Endodermal cell (in vitro differentiated cells): ENCODE data around the gene C16orf82. TPM values are rescaled to one million over a fixed set of nuclear protein-coding genes. Genes with fewer than 3 reads are reported as not detected.

ENCODE experiments used
- DNase-seq: peaks from one replicate; pipeline ENCODE4 v3.0.0-alpha.2; 2017
- H3K27ac ChIP-seq: 2 replicates; pipeline ENCODE4 v1.5.1; 2013; ENCODE audit warnings: mild to moderate bottlenecking, low read depth, low read length, moderate library complexity
- H3K27me3 ChIP-seq: 2 replicates; pipeline ENCODE4 v1.6.1; 2013; ENCODE audit warnings: mild to moderate bottlenecking, low read length, moderate library complexity; ENCODE audit not compliant: insufficient read depth, control insufficient read depth, poor library complexity, severe bottlenecking
- H3K36me3 ChIP-seq: 2 replicates; pipeline ENCODE4 v1.7.0; 2013; ENCODE audit warnings: mild to moderate bottlenecking, low read length, moderate library complexity; ENCODE audit not compliant: control insufficient read depth, insufficient read depth
- H3K4me1 ChIP-seq: one replicate; pipeline ENCODE4 v1.7.0; 2013; ENCODE audit warnings: low read length; ENCODE audit not compliant: control insufficient read depth, insufficient read depth
- H3K4me3 ChIP-seq: 2 replicates; pipeline ENCODE4 v1.5.1; 2013; ENCODE audit warnings: mild to moderate bottlenecking, low read length, moderate library complexity
- H3K9ac ChIP-seq: 2 replicates; pipeline ENCODE4 v1.6.1; 2013; ENCODE audit warnings: mild to moderate bottlenecking, low read length, moderate library complexity; ENCODE audit not compliant: poor library complexity, severe bottlenecking; ENCODE audit errors: extremely low read depth
- H3K9me3 ChIP-seq: 2 replicates; pipeline ENCODE4 v1.6.1; 2013; ENCODE audit warnings: mild to moderate bottlenecking, low read length, moderate library complexity; ENCODE audit not compliant: control insufficient read depth
- H3K27ac Mint-ChIP-seq: 2 replicates; pipeline ENCODE4 v1.8.0; 2020; ENCODE audit warnings: mixed read lengths
- H3K27me3 Mint-ChIP-seq: 2 replicates; pipeline ENCODE4 v1.8.0; 2021; ENCODE audit warnings: mild to moderate bottlenecking, mixed read lengths; ENCODE audit not compliant: insufficient read depth
- H3K36me3 Mint-ChIP-seq: 2 replicates; pipeline ENCODE4 v1.8.0; 2020; ENCODE audit warnings: low read depth, mixed read lengths
- H3K4me1 Mint-ChIP-seq: 2 replicates; pipeline ENCODE4 v1.8.0; 2020; ENCODE audit warnings: mixed read lengths
- H3K4me3 Mint-ChIP-seq: 2 replicates; pipeline ENCODE4 v1.8.0; 2020; ENCODE audit warnings: mild to moderate bottlenecking, moderate library complexity, mixed read lengths
- H3K9me3 Mint-ChIP-seq: 2 replicates; pipeline ENCODE4 v1.8.0; 2020; ENCODE audit warnings: mild to moderate bottlenecking, mixed read lengths
- CTCF ChIP-seq: fragments of 200-600 bp; sonication (generic); conservative IDR thresholded peaks from 2 replicates; pipeline ENCODE4 v1.5.0; 2021; ENCODE audit warnings: antibody characterized with exemption, mild to moderate bottlenecking
- WGBS, 2 experiments: methylation state at CpG; one replicate each; pipeline versions ENCODE4 v1.1.5 to v1.1.7; 2013; ENCODE audit warnings: missing lambda C conversion rate in 2 of 2, mixed read lengths in 1 of 2; ENCODE audit not compliant: insufficient coverage in 1 of 2, insufficient read length in 1 of 2; 5-methylcytosine and 5-hydroxymethylcytosine counted together
- total RNA-seq, 2 donors: library from RNA; stranded (reverse); fragmentation: NEBNext Ultra II Directional in 1 of 2; extraction: Animal tissue kit (Norgen Biotek cat#: 25700) in 1 of 2; gene quantifications; 2 replicates in 1 of 2; 3 replicates in 1 of 2; pipeline ENCODE4 v1.2.1, GENCODE V29; 2021

C16orf82 gene
- total RNA-seq, 2 donors from 2014 or later: not detected

GRCh38 chr16:27111486-27111885 is 44.8 kb downstream of the C16orf82 start:
- Histone ChIP-seq H3K9me3 (no peaks in the 10 kb centered on the region), H3K27me3 (peaks cover 8% of the 10 kb centered on the region), H3K4me1 (no peaks in the 10 kb centered on the region), H3K4me3 (no peak overlapping the region), H3K36me3 (no peaks in the 10 kb centered on the region), H3K27ac (no peak overlapping the region), H3K9ac (no peak overlapping the region)
- Mint-ChIP-seq H3K27ac (no peak overlapping the region), H3K4me3 (no peak overlapping the region), H3K9me3 (peaks cover 5% of the 10 kb centered on the region), H3K27me3 (peaks cover 38% of the 10 kb centered on the region), H3K4me1 (no peaks in the 10 kb centered on the region), H3K36me3 (no peaks in the 10 kb centered on the region)
- TF ChIP-seq CTCF: no peak
- DNase-seq: no peak
- 70 to 86% methylated on average over 5 to 6 of the region's 7 CpGs for WGBS, 2 experiments

GRCh38 chr16:27112093-27112811 is 45.5 kb downstream of the C16orf82 start:
- WGBS, 2 experiments: 93 to 94% methylated on average over 3 to 4 of the region's 4 CpGs
- TF ChIP-seq CTCF: no peak
- H3K9me3 Mint-ChIP-seq: peaks cover 7% of the 10 kb centered on the region

GRCh38 chr16:27113341-27113841 is 46.7 kb downstream of the C16orf82 start:
- 90 to 98% methylated on average over 6 to 8 of the region's 8 CpGs for WGBS, 2 experiments
- Mint-ChIP-seq H3K4me3 (no peak overlapping the region), H3K4me1 (no peaks in the 10 kb centered on the region), H3K27me3 (peaks cover 36% of the 10 kb centered on the region), H3K9me3 (peaks cover 7% of the 10 kb centered on the region), H3K36me3 (no peaks in the 10 kb centered on the region), H3K27ac (no peak overlapping the region)
- Histone ChIP-seq H3K36me3 (no peaks in the 10 kb centered on the region), H3K27ac (no peak overlapping the region), H3K9ac (no peak overlapping the region), H3K4me3 (no peak overlapping the region), H3K9me3 (no peaks in the 10 kb centered on the region), H3K27me3 (peaks cover 8% of the 10 kb centered on the region), H3K4me1 (no peaks in the 10 kb centered on the region)
- DNase-seq: no peak
- no peak for TF ChIP-seq CTCF

More at GRCh38 chr16:27112093-27112811, 45.5 kb downstream of the C16orf82 start:
- Mint-ChIP-seq H3K4me3 (no peak overlapping the region), H3K27me3 (peaks cover 40% of the 10 kb centered on the region), H3K4me1 (no peaks in the 10 kb centered on the region), H3K36me3 (no peaks in the 10 kb centered on the region), H3K27ac (no peak overlapping the region)
- DNase-seq: no peak
- Histone ChIP-seq H3K4me1 (no peaks in the 10 kb centered on the region), H3K9ac (no peak overlapping the region), H3K4me3 (no peak overlapping the region), H3K36me3 (no peaks in the 10 kb centered on the region), H3K9me3 (no peaks in the 10 kb centered on the region), H3K27ac (no peak overlapping the region), H3K27me3 (peaks cover 8% of the 10 kb centered on the region)
